ENCODE measurements around the gene BICD1.

- peak; percentile 84 for TF ChIP-seq RAD21 (IDR thresholded peaks at IDR 0.05; ENCODE audit: low read length)
- peak; percentile 65 for TF ChIP-seq CTCF (IDR thresholded peaks at IDR 0.05)
- no peak for TF ChIP-seq FOXM1 (IDR thresholded peaks at IDR 0.05; ENCODE audit: low read depth)
- TF ChIP-seq POLR2AphosphoS5 (IDR thresholded peaks at IDR 0.05; ENCODE audit: low read depth, low read length): no peak
- TF ChIP-seq RFX5 (IDR thresholded peaks at IDR 0.05; ENCODE audit: low read length): no peak
- TF ChIP-seq MAX (IDR thresholded peaks at IDR 0.05; ENCODE audit: low read depth): no peak
- no peak for TF ChIP-seq YY1 (IDR thresholded peaks at IDR 0.05; ENCODE audit: low read depth)
- TF ChIP-seq ZBTB33 (IDR thresholded peaks at IDR 0.05; ENCODE audit: borderline replicate concordance, low read depth): no peak
Measured at GRCh38 chr12:32302218-32303173, 195.8 kb downstream of the BICD1 start.
